Neural cell (in vitro differentiated cells): Measurements from ENCODE around the gene TSPAN33. TPM values are rescaled to one million over a fixed set of nuclear protein-coding genes. Genes with fewer than 3 reads are reported as not detected.

ENCODE experiments used
- H2AFZ ChIP-seq: fragments of 200-600, 300-800 bp; sonication (generic), shearing (Covaris generic); 2 replicates; pipeline ENCODE4 v1.6.0; 2014; ENCODE audit warnings: low read depth, mild to moderate bottlenecking, antibody characterized with exemption, low read length, moderate library complexity
- H3F3A ChIP-seq: fragments of 200-600 bp; shearing (Covaris generic); 2 replicates; pipeline ENCODE4 v1.6.1; 2016; ENCODE audit warnings: mild to moderate bottlenecking, moderate library complexity, mixed read lengths, antibody characterized with exemption, low read length; ENCODE audit not compliant: insufficient read depth, poor library complexity, severe bottlenecking
- H3K27ac ChIP-seq: fragments of 200-600, 300-800 bp; sonication (generic), shearing (Covaris generic); 2 replicates; pipeline ENCODE4 v1.5.1; 2014; ENCODE audit warnings: mild to moderate bottlenecking, low read length, moderate library complexity
- H3K27me3 ChIP-seq: fragments of 300-800, 200-600 bp; sonication (generic), shearing (Covaris generic); 2 replicates; pipeline ENCODE4 v1.6.0; 2014; ENCODE audit warnings: mild to moderate bottlenecking, low read depth, low read length, moderate library complexity; ENCODE audit not compliant: insufficient read depth
- H3K36me3 ChIP-seq: fragments of 300-800, 200-600 bp; sonication (generic), shearing (Covaris generic); 2 replicates; pipeline ENCODE4 v1.5.1; 2014; ENCODE audit warnings: mild to moderate bottlenecking, antibody characterized with exemption, low read length, moderate library complexity; ENCODE audit not compliant: insufficient read depth
- H3K4me2 ChIP-seq: fragments of 300-800, 200-600 bp; sonication (generic), shearing (Covaris generic); 2 replicates; pipeline ENCODE4 v1.6.0; 2014; ENCODE audit warnings: mild to moderate bottlenecking, low read length
- H3K4me3 ChIP-seq: fragments of 300-800, 200-600 bp; sonication (generic), shearing (Covaris generic); 2 replicates; pipeline ENCODE4 v1.5.1; 2014; ENCODE audit warnings: mild to moderate bottlenecking, low read length, moderate library complexity
- H3K79me2 ChIP-seq: fragments of 200-600 bp; shearing (Covaris generic); replicated peaks from 2 replicates; pipeline ENCODE4 v1.6.0; 2014; ENCODE audit warnings: mild to moderate bottlenecking, low read length, moderate library complexity; ENCODE audit not compliant: insufficient read depth
- H3K9ac ChIP-seq: fragments of 300-800, 200-600 bp; sonication (generic), shearing (Covaris generic); 2 replicates; pipeline ENCODE4 v1.6.1; 2016; ENCODE audit warnings: mild to moderate bottlenecking, low read length, mixed read lengths
- H3K9me2 ChIP-seq: fragments of 200-600 bp; shearing (Covaris generic); 2 replicates; pipeline ENCODE4 v1.6.1; 2016; ENCODE audit warnings: mild to moderate bottlenecking, low read length, mixed read lengths; ENCODE audit not compliant: insufficient read depth
- H3K9me3 ChIP-seq: fragments of 200-600, 300-800 bp; sonication (generic), shearing (Covaris generic); 2 replicates; pipeline ENCODE4 v1.6.1; 2016; ENCODE audit warnings: mild to moderate bottlenecking, mixed run types, low read length, moderate library complexity, mixed read lengths
- H4K20me1 ChIP-seq: fragments of 200-600 bp; shearing (Covaris generic); 2 replicates; pipeline ENCODE4 v1.6.1; 2016; ENCODE audit warnings: mild to moderate bottlenecking, mixed run types; ENCODE audit not compliant: insufficient read depth
- EP300 ChIP-seq: fragments of 450-650 bp; conservative IDR thresholded peaks from 2 replicates; pipeline ENCODE4 v1.6.1; 2014; ENCODE audit warnings: antibody characterized with exemption, mild to moderate bottlenecking, moderate library complexity; ENCODE audit not compliant: poor library complexity, severe bottlenecking
- EZH2 ChIP-seq: fragments of 200-600, 300-800 bp; shearing (Covaris generic), sonication (generic); IDR thresholded peaks from 2 replicates; pipeline ENCODE4 v1.6.1; 2014; ENCODE audit warnings: antibody characterized with exemption, low read length, borderline replicate concordance, mild to moderate bottlenecking; ENCODE audit not compliant: insufficient read depth, poor library complexity, severe bottlenecking
- MXI1 ChIP-seq: fragments of 450-650 bp; conservative IDR thresholded peaks from 2 replicates; pipeline ENCODE4 v1.6.1; 2014; ENCODE audit warnings: antibody characterized with exemption, mild to moderate bottlenecking; ENCODE audit not compliant: poor library complexity, severe bottlenecking
- POLR2AphosphoS5 ChIP-seq: IDR thresholded peaks from 2 replicates; pipeline ENCODE4 v1.6.1; 2012
- RAD21 ChIP-seq: fragments of 450-650 bp; conservative IDR thresholded peaks from 2 replicates; pipeline ENCODE4 v1.6.1; 2014; ENCODE audit warnings: antibody characterized with exemption, mild to moderate bottlenecking, moderate library complexity
- SMC3 ChIP-seq: fragments of 450-650 bp; conservative IDR thresholded peaks from 2 replicates; pipeline ENCODE4 v1.6.1; 2014; ENCODE audit warnings: antibody characterized with exemption, mild to moderate bottlenecking, moderate library complexity; ENCODE audit not compliant: poor library complexity
- TAF1 ChIP-seq: IDR thresholded peaks from 2 replicates; pipeline ENCODE4 v1.6.1; 2012; ENCODE audit warnings: low read depth
- polyA plus RNA-seq: library from polyadenylated mRNA; depleted of rRNA; stranded (reverse); fragments of >200 nt; gene quantifications from 2 replicates; pipeline ENCODE4 v1.2.3, GENCODE V29; 2014
- TF ChIP-seq, protein P1 (sequence below): IDR thresholded peaks from 2 replicates; pipeline ENCODE4 v1.6.1; 2012; ENCODE audit warnings: borderline replicate concordance
- TF ChIP-seq, protein P2 (sequence below): fragments of 450-650 bp; IDR thresholded peaks from 2 replicates; pipeline ENCODE4 v1.5.1; 2014; ENCODE audit warnings: antibody characterized with exemption, mild to moderate bottlenecking, moderate library complexity; ENCODE audit not compliant: poor library complexity, severe bottlenecking

Gene TSPAN33
- polyA plus RNA-seq, 1 donor from 2014 or later: 2.5 TPM

DNA sequence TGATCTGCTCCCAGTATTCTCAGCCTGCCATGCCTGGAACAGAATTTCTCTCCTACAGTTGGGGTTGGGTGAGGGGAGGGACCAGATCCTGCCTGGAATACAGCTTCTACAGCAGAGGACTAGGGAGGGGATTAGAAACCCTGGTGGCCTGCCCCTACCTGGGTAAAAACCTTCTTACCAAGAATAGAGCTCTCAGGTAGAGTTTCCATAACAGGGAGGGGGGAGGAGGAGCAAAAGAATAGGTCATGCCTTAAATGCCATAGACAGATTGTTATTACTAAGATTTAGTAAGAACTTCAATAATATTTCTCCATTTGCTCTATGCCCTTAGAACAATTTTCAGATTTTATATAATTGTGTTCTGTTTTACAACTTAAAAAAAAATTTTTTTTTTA is 33.5 kb upstream of the TSPAN33 start:
- no peaks in the 10 kb centered on the region for H3K9me3 ChIP-seq
- H3K9ac ChIP-seq: no peak overlapping the region
- H3K4me3 ChIP-seq: no peak overlapping the region
- H3K36me3 ChIP-seq: no peaks in the 10 kb centered on the region
- H2AFZ ChIP-seq: no peak overlapping the region
- H3K9me2 ChIP-seq: no peaks in the 10 kb centered on the region
- TF ChIP-seq POLR2AphosphoS5 (no peak), EZH2 (no peak), EP300 (no peak), MXI1 (no peak), SMC3 (no peak), TAF1 (no peak), RAD21 (no peak)
- TF ChIP-seq, protein P1, sequence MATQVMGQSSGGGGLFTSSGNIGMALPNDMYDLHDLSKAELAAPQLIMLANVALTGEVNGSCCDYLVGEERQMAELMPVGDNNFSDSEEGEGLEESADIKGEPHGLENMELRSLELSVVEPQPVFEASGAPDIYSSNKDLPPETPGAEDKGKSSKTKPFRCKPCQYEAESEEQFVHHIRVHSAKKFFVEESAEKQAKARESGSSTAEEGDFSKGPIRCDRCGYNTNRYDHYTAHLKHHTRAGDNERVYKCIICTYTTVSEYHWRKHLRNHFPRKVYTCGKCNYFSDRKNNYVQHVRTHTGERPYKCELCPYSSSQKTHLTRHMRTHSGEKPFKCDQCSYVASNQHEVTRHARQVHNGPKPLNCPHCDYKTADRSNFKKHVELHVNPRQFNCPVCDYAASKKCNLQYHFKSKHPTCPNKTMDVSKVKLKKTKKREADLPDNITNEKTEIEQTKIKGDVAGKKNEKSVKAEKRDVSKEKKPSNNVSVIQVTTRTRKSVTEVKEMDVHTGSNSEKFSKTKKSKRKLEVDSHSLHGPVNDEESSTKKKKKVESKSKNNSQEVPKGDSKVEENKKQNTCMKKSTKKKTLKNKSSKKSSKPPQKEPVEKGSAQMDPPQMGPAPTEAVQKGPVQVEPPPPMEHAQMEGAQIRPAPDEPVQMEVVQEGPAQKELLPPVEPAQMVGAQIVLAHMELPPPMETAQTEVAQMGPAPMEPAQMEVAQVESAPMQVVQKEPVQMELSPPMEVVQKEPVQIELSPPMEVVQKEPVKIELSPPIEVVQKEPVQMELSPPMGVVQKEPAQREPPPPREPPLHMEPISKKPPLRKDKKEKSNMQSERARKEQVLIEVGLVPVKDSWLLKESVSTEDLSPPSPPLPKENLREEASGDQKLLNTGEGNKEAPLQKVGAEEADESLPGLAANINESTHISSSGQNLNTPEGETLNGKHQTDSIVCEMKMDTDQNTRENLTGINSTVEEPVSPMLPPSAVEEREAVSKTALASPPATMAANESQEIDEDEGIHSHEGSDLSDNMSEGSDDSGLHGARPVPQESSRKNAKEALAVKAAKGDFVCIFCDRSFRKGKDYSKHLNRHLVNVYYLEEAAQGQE: no peak
- TF ChIP-seq, protein P2, sequence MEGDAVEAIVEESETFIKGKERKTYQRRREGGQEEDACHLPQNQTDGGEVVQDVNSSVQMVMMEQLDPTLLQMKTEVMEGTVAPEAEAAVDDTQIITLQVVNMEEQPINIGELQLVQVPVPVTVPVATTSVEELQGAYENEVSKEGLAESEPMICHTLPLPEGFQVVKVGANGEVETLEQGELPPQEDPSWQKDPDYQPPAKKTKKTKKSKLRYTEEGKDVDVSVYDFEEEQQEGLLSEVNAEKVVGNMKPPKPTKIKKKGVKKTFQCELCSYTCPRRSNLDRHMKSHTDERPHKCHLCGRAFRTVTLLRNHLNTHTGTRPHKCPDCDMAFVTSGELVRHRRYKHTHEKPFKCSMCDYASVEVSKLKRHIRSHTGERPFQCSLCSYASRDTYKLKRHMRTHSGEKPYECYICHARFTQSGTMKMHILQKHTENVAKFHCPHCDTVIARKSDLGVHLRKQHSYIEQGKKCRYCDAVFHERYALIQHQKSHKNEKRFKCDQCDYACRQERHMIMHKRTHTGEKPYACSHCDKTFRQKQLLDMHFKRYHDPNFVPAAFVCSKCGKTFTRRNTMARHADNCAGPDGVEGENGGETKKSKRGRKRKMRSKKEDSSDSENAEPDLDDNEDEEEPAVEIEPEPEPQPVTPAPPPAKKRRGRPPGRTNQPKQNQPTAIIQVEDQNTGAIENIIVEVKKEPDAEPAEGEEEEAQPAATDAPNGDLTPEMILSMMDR: no peak
- no peak overlapping the region for H3K27ac ChIP-seq
- no peak overlapping the region for H3K4me2 ChIP-seq
- no peaks in the 10 kb centered on the region for H3F3A ChIP-seq
- no peaks in the 10 kb centered on the region for H4K20me1 ChIP-seq
- no peaks in the 10 kb centered on the region for H3K27me3 ChIP-seq
- H3K79me2 ChIP-seq: no peaks in the 10 kb centered on the region

DNA sequence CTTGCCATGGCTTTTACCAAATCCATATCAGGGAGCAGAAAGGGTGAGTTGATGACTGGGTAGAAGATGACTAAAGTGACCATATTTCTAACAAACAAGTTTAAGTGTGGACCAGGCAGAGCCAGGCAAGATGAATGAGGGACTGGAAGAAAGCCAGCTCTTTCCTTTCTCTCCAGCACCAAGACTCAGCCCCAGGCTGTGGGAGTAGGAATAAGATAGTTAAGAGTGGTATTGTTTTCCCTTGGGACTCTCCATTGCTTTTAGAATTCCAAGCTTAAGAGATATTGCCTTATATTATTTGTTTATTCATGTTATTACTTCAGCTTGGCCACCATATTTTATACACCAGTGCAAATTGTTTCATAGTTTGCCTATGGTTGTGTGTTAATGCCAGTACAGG is 28.8 kb upstream of the TSPAN33 start:
- Histone ChIP-seq H3K36me3 (no peaks in the 10 kb centered on the region), H3K27me3 (no peaks in the 10 kb centered on the region), H3K27ac (no peak overlapping the region), H4K20me1 (no peaks in the 10 kb centered on the region), H2AFZ (no peak overlapping the region), H3K4me2 (no peak overlapping the region), H3K4me3 (no peak overlapping the region), H3K9me2 (no peaks in the 10 kb centered on the region), H3K9me3 (no peaks in the 10 kb centered on the region), H3F3A (no peaks in the 10 kb centered on the region), H3K9ac (no peak overlapping the region), H3K79me2 (no peaks in the 10 kb centered on the region)
- no peak for TF ChIP-seq POLR2AphosphoS5
- TF ChIP-seq RAD21: no peak
- no peak for TF ChIP-seq SMC3

DNA sequence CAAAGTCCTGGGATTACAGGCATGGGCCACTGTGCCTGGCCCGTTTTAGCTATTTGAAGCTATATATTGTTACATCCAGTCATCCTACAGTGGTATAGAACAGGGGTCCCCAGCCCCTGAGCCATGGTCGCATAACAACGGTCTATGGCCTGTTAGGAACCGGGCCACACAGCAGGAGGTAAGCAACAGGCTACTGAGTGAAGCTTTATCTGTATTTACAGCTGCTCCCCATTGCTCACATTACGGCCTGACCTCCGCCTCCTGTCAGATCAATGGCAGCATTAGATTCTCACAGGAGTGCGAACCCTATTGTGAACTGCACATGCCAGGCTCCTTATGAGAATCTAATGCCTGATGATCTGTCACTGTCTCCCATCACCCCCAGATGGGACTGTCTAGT is 26.3 kb upstream of the TSPAN33 start:
- Histone ChIP-seq H3K27me3 (no peaks in the 10 kb centered on the region), H2AFZ (no peak overlapping the region), H3K9me3 (no peaks in the 10 kb centered on the region), H3K4me2 (no peak overlapping the region), H3F3A (no peaks in the 10 kb centered on the region), H3K4me3 (no peak overlapping the region), H3K27ac (no peak overlapping the region), H3K9me2 (no peaks in the 10 kb centered on the region), H3K79me2 (no peaks in the 10 kb centered on the region), H3K9ac (no peak overlapping the region), H3K36me3 (no peaks in the 10 kb centered on the region), H4K20me1 (no peaks in the 10 kb centered on the region)
- TF ChIP-seq EZH2 (no peak), MXI1 (no peak), RAD21 (no peak), SMC3 (no peak), TAF1 (no peak), POLR2AphosphoS5 (no peak), EP300 (no peak)
- TF ChIP-seq, protein P1: no peak
- TF ChIP-seq, protein P2: no peak
